GM12872 (cell line): ENCODE measurements around the gene DEPDC5.

ENCODE experiments used
- CTCF ChIP-seq: IDR thresholded peaks from 3 replicates; pipeline ENCODE4 v1.5.1; 2011; ENCODE audit warnings: low read depth, mild to moderate bottlenecking, low read length, moderate library complexity; ENCODE audit not compliant: insufficient read depth

Gene DEPDC5

GRCh38 chr22:31919730-31920129 lies 165.9 kb downstream of the DEPDC5 start:
- no peak for TF ChIP-seq CTCF

- no peak for TF ChIP-seq CTCF
These were observed 166.5 kb downstream of the DEPDC5 start for GRCh38 chr22:31920306-31920705.

GRCh38 chr22:31921106-31921505 lies 167.3 kb downstream of the DEPDC5 start:
- TF ChIP-seq CTCF, result no peak

- TF ChIP-seq CTCF, result no peak
These were observed 168.7 kb downstream of the DEPDC5 start for GRCh38 chr22:31922534-31922933.

GRCh38 chr22:31923136-31923535 lies 169.3 kb downstream of the DEPDC5 start:
- no peak for TF ChIP-seq CTCF

- no peak for TF ChIP-seq CTCF
These were observed 169.9 kb downstream of the DEPDC5 start for GRCh38 chr22:31923747-31924146.

- no peak for TF ChIP-seq CTCF
These were observed 171.2 kb downstream of the DEPDC5 start for GRCh38 chr22:31925056-31925455.

GRCh38 chr22:31926024-31926423 lies 172.2 kb downstream of the DEPDC5 start:
- TF ChIP-seq CTCF, result no peak
